GM06990 (cell line): ENCODE results near the gene LAX1.
"Not testable (repeated sequence)": the region's sequence is repeated elsewhere in the genome, so short reads cannot be mapped to it uniquely, and the experiment has no call there.

Source experiments
- DNase-seq: peaks from one replicate; pipeline ENCODE4 v3.0.0-alpha.2; 2011; ENCODE audit not compliant: insufficient read length; ENCODE audit errors: extremely low read depth
- H3K27me3 ChIP-seq: replicated peaks from 2 replicates; pipeline ENCODE4 v1.6.0; 2011; ENCODE audit warnings: low read length; ENCODE audit not compliant: control insufficient read depth, insufficient read depth
- H3K36me3 ChIP-seq: 2 replicates; pipeline ENCODE4 v1.5.1; 2011; ENCODE audit warnings: low read length; ENCODE audit not compliant: control insufficient read depth, insufficient read depth
- H3K4me3 ChIP-seq: replicated peaks from 2 replicates; pipeline ENCODE4 v1.5.1; 2011; ENCODE audit warnings: low read depth, mild to moderate bottlenecking, control low read depth, low read length
- TF ChIP-seq, protein P1 (sequence below): IDR thresholded peaks from 2 replicates; pipeline ENCODE4 v1.5.1; 2011; ENCODE audit warnings: low read length, control low read depth, mild to moderate bottlenecking, inconsistent platforms; ENCODE audit not compliant: insufficient read depth, poor library complexity, severe bottlenecking

The LAX1 gene

DNA sequence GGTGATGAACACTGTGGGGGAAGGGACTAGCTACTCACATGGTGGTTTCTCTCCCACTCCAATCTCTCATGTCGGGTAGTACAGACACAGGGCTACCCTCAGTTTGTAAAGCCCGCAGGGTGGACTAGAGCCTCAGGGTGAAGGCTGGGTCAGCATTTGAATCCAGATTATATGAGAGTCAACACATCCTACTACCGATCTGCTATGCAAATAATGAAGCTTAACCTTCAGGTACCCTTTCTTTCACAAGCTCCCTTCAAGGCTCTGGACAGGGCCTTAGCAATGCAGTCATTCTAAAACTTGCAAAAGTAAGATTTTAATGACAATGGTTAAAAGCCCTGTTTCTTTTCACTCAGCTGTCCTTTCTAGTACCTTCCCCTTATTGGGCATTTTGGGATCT lies 25.0 kb downstream of the LAX1 start:
- Histone ChIP-seq H3K27me3 (no peaks in the 10 kb centered on the region), H3K4me3 (no peak overlapping the region), H3K36me3 (no peaks in the 10 kb centered on the region)
- no peak for DNase-seq
- TF ChIP-seq, protein P1, sequence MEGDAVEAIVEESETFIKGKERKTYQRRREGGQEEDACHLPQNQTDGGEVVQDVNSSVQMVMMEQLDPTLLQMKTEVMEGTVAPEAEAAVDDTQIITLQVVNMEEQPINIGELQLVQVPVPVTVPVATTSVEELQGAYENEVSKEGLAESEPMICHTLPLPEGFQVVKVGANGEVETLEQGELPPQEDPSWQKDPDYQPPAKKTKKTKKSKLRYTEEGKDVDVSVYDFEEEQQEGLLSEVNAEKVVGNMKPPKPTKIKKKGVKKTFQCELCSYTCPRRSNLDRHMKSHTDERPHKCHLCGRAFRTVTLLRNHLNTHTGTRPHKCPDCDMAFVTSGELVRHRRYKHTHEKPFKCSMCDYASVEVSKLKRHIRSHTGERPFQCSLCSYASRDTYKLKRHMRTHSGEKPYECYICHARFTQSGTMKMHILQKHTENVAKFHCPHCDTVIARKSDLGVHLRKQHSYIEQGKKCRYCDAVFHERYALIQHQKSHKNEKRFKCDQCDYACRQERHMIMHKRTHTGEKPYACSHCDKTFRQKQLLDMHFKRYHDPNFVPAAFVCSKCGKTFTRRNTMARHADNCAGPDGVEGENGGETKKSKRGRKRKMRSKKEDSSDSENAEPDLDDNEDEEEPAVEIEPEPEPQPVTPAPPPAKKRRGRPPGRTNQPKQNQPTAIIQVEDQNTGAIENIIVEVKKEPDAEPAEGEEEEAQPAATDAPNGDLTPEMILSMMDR = no peak

DNA sequence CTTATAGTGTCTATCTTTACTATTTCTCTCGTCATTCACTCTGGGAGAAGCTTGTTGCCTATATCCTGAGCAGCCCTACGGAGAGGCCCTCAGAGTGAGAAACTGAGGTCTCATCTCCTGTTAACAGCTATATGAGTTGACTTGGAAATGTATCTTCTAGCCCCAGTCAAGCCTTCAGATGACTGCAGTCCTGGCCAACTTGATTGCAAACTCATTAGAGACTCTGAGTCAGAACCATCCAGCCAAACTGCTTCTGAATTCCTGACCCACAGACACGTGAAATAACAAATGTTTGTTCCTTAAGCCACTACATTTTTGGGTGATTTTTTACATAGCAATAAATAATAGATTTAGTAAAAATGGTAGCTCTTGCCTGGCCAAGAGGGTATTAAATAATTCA lies 26.5 kb downstream of the LAX1 start:
- DNase-seq = no peak
- TF ChIP-seq, protein P1 = no peak
- Histone ChIP-seq H3K36me3 (no peaks in the 10 kb centered on the region), H3K27me3 (no peaks in the 10 kb centered on the region), H3K4me3 (no peak overlapping the region)

DNA sequence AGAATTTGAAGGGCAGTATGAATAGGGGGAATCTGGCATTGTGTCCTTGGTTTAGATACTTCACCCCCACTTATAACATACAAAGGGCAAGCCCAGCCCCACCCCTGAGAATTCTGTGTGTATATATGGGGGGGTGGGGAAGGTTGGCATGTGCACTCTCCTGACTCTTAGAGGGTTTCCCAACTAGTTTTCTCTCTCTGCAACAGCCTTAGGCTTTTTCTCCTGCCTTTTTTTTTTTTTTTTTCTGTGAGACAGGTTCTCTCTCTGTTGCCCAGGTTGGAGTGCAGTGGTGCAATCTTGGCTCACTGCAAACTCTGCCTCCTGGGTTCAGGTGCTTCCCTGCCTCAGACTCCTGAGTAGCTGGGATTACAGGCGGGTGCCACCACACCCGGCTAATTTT lies 27.5 kb downstream of the LAX1 start:
- TF ChIP-seq, protein P1 = no peak
- no peaks in the 10 kb centered on the region for H3K27me3 ChIP-seq
- DNase-seq = no peak
- H3K36me3 ChIP-seq = peaks cover 2% of the 10 kb centered on the region; the same call in 1 of the 2 replicates
- H3K4me3 ChIP-seq = no peak overlapping the region

DNA sequence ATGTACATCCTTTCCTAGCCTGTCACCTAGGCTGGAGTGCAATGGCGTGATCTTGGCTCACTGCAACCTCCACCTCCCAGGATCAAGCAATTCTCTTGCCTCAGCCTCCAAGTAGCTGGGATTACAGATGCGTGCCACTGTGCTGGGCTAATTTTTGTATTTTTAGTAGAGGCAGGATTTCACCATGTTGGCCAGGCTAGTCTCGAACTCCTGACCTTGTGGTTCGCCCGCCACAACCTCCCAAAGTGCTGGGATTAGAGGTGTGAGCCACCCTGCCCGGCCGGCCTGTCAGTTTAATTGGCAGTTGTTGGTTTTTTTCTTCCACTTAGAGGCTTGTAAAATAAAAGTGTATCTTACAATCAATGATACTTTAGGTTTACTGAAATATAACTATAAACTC lies 28.6 kb downstream of the LAX1 start:
- H3K4me3 ChIP-seq, DNase-seq, H3K27me3 ChIP-seq, H3K36me3 ChIP-seq: not testable (repeated sequence)

DNA sequence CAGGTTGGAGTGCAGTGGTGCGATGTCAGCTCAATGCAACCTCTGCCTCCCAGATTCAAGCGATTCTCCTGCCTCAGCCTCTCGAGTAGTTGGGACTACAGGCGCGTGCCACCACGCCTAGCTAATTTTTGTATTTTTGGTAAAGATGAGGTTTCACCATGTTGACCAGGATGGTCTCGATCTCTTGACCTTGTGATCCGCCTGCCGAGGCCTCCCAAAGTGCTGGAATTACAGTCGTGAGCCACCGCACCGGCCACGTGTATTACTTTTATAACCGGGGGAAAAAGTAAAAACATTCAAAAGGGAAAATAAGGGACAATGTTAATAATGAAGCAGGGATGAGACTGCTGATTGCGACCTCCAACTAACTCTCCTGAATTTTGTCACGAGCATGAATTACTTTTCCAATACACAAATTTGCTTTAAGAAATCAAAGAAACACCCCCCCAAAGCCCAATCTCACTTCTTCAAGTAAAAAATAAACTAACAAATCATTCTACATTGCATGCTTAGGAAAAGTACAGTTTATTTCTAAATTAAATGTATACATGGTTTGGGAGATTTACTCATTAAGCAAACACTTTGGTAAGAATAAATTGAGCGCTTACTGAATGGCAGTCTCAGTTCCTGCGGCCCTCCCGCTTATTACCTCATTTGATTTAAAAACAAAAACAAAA lies 29.9 kb downstream of the LAX1 start:
- H3K27me3 ChIP-seq = no peaks in the 10 kb centered on the region
- peaks cover 6% of the 10 kb centered on the region for H3K36me3 ChIP-seq
- TF ChIP-seq, protein P1 = no peak
- DNase-seq = no peak
- H3K4me3 ChIP-seq = peak overlapping the region; percentile 27; the same call in 1 of the 2 replicates

DNA sequence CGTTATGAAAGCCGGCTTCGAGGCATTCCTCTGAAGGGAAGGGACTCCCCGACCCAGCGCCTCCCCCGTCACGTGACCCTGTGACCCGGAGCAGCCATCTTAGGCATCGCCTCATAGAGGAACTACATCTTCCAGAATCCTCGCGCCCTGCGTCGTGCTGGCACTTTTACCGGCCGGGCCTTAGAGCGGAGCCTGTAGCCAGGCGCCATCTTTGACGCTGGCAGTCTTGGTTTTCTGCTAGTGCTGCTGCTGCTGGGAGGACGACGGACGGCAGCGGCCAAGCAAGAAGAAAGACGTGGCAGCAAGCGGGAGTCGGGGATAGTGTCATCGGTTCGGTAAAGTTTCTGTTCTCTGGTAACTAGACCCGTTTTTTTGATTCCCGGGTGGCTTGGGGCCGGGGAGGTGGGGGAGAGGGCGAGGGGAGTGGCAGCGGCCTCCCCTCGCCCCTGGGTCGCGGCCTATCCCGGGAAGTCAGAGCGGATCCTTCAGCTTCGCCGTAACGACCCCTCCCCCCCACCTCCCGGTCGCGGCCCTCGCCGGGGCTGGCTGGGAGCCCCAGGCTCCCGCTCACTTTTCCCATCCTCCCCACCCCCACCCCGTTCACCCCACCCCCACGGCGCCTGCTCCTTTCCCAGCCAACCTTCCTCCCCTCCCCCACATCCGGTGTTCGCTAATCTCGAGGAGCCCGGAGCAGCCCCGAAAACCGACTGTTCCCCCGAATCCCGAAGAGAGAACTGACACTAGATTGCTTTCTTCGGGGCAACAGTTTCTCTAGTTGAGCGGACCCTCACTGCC lies 30.7 kb downstream of the LAX1 start, which contains the start of the genes ZBED6 and ZC3H11A:
Gene ZBED6 (plus strand): TSS at position 183 of the 795 bp plus-strand sequence. CDS start 1,900 bp downstream, outside the sequence.
Gene ZC3H11A (plus strand): TSS at position 183 of the 795 bp plus-strand sequence. CDS start 21,448 bp downstream, outside the sequence.
- Histone ChIP-seq H3K4me3 (peak within 1 kb of the TSS; percentile 64), H3K27me3 (no peaks in the 10 kb centered on the region), H3K36me3 (peaks cover 7% of the 10 kb centered on the region)
- DNase-seq = peak; percentile 96
- TF ChIP-seq, protein P1 = no peak
